K562 (cell line): Measurements from ENCODE around the gene HHLA2. TPM values are rescaled to one million over a fixed set of nuclear protein-coding genes. Genes with fewer than 3 reads are reported as not detected.

Experiments
- ATAC-seq: fragments of 200-7000 bp; cut with Tn5 transposase; 3 replicates; pipeline ENCODE4 v1.9.1; 2020; ENCODE audit warnings: moderate library complexity
- BruUV-seq: library from RNA; stranded (reverse); fragments of 400-500 nt; replicated peaks from 2 replicates; lab custom pipeline; 2021; lab: Mats Ljungman, UMichigan
- CTCF ChIA-PET: fragments of 300-600 bp; formaldehyde crosslinking; extraction: SDS; loops from one replicate; lab custom pipeline; 2021; ENCODE audit warnings: low intra/inter-chr PET ratio; lab: Yijun Ruan, JAX
- POLR2A ChIA-PET: fragments of 300-600, 350-650 bp; sonication (Branson Sonifier 250); formaldehyde crosslinking; extraction: SDS; loops from one replicate; lab custom pipeline; 2021; ENCODE audit warnings: antibody characterized with exemption, inconsistent platforms; lab: Yijun Ruan, JAX
- DNase-seq, 4 experiments: peaks; one replicate each; pipeline versions ENCODE4 v3.0.0 to v3.0.0-alpha.2; 2011 to 2018; ENCODE audit warnings: low spot score in 3 of 4, mixed read lengths in 3 of 4; ENCODE audit errors: extremely low read depth in 1 of 4
- FAIRE-seq: peaks from 2 replicates; lab custom pipeline; 2011; peaks lifted over from hg19 to GRCh38; lab: Jason Lieb, UNC
- H2AFZ ChIP-seq: 2 replicates; pipeline ENCODE4 v1.6.0; 2011; ENCODE audit warnings: low read depth, low read length, control low read depth, inconsistent platforms
- H3K27ac ChIP-seq: fragments of 200-600 bp; 3 replicates; pipeline ENCODE4 v1.8.0; 2011; ENCODE audit warnings: low read depth, mild to moderate bottlenecking, control low read depth, inconsistent platforms, low read length, moderate library complexity, mixed read lengths; ENCODE audit errors: extremely low read depth
- H3K27me3 ChIP-seq, 2 experiments: fragments of 300-600 bp in 1 of 2; 2 replicates in 1 of 2; 3 replicates in 1 of 2; pipeline versions ENCODE4 v1.6.0 to v1.8.0; 2011; ENCODE audit warnings: inconsistent platforms in 2 of 2, low read length in 2 of 2, mild to moderate bottlenecking in 1 of 2, mixed read lengths in 1 of 2, moderate library complexity in 1 of 2; ENCODE audit not compliant: control insufficient read depth in 2 of 2, insufficient read depth in 2 of 2
- H3K36me3 ChIP-seq: fragments of 300-600 bp; 3 replicates; pipeline ENCODE4 v1.8.0; 2011; ENCODE audit warnings: mild to moderate bottlenecking, low read length, inconsistent platforms; ENCODE audit not compliant: control insufficient read depth, insufficient read depth
- H3K4me1 ChIP-seq, 2 experiments: fragments of 200-600 bp in 1 of 2; replicated peaks in 1 of 2; 2 replicates in 1 of 2; 3 replicates in 1 of 2; pipeline versions ENCODE4 v1.5.1 to v1.8.0; 2011; ENCODE audit warnings: inconsistent platforms in 2 of 2, low read length in 2 of 2, mild to moderate bottlenecking in 1 of 2, mixed read lengths in 1 of 2, moderate library complexity in 1 of 2; ENCODE audit not compliant: control insufficient read depth in 2 of 2, insufficient read depth in 2 of 2
- H3K4me2 ChIP-seq: 2 replicates; pipeline ENCODE4 v1.6.1; 2011; ENCODE audit warnings: low read length, control low read depth, inconsistent platforms, mixed read lengths; ENCODE audit not compliant: insufficient read depth
- H3K4me3 ChIP-seq: fragments of 200-600 bp; sonication (generic), shearing (Covaris generic); 2 replicates; pipeline ENCODE4 v1.5.1; 2016; ENCODE audit warnings: control low read depth, inconsistent platforms
- H3K79me2 ChIP-seq: fragments of 200-600 bp; 3 replicates; pipeline ENCODE4 v1.8.0; 2011; ENCODE audit warnings: low read length, inconsistent platforms; ENCODE audit not compliant: control insufficient read depth, insufficient read depth
- H3K9ac ChIP-seq, 2 experiments: 2 replicates each; pipeline versions ENCODE4 v1.6.0 to v1.6.1; 2011; ENCODE audit warnings: low read depth in 2 of 2, low read length in 2 of 2, control low read depth in 1 of 2, inconsistent platforms in 1 of 2, mild to moderate bottlenecking in 1 of 2, mixed read lengths in 1 of 2; ENCODE audit not compliant: insufficient read depth in 1 of 2
- H3K9me1 ChIP-seq: one replicate; pipeline ENCODE4 v1.6.0; 2011; ENCODE audit warnings: inconsistent platforms, mild to moderate bottlenecking, low read length, moderate library complexity; ENCODE audit not compliant: control insufficient read depth, insufficient read depth
- H3K9me3 ChIP-seq: replicated peaks from 2 replicates; pipeline ENCODE4 v1.5.1; 2011; ENCODE audit warnings: low read depth, low read length, inconsistent platforms; ENCODE audit not compliant: control insufficient read depth, insufficient read depth
- H4K20me1 ChIP-seq: replicated peaks from 2 replicates; pipeline ENCODE4 v1.6.1; 2011; ENCODE audit warnings: low read length, inconsistent platforms, mixed read lengths; ENCODE audit not compliant: control insufficient read depth, insufficient read depth
- AFF4 ChIP-seq: sonication (generic); formaldehyde crosslinking; IDR thresholded peaks from 2 replicates; pipeline ENCODE4 v1.8.0; 2023; ENCODE audit warnings: mild to moderate bottlenecking, missing genetic modification reagents
- CREB1 ChIP-seq, 2 experiments: sonication (generic) in 1 of 2; formaldehyde crosslinking in 1 of 2; IDR thresholded peaks; 2 replicates each; pipeline versions ENCODE4 v1.6.1 to v1.8.0; 2012 to 2022; ENCODE audit warnings: inconsistent platforms in 1 of 2, mild to moderate bottlenecking in 1 of 2, missing genetic modification reagents in 1 of 2, moderate library complexity in 1 of 2
- JUND ChIP-seq, 2 experiments: IDR thresholded peaks; 2 replicates in 1 of 2; 3 replicates in 1 of 2; pipeline ENCODE4 v1.6.1; 2011; ENCODE audit warnings: borderline replicate concordance in 2 of 2, low read depth in 2 of 2, low read length in 2 of 2, improper control_type of control experiment in 1 of 2, missing biosample characterization in 1 of 2, missing genetic modification characterization in 1 of 2, missing genetic modification reagents in 1 of 2
- RB1 ChIP-seq: fragments of 450-650 bp; IDR thresholded peaks from 2 replicates; pipeline ENCODE4 v1.6.1; 2017; ENCODE audit warnings: low read depth, mild to moderate bottlenecking
- STAT5A ChIP-seq: IDR thresholded peaks from 2 replicates; pipeline ENCODE4 v1.6.1; 2012; ENCODE audit warnings: low read length, inconsistent platforms, borderline replicate concordance
- ZNF217 ChIP-seq: sonication (generic); formaldehyde crosslinking; IDR thresholded peaks from 2 replicates; pipeline ENCODE4 v1.8.0; 2022; ENCODE audit warnings: mild to moderate bottlenecking, missing genetic modification reagents
- ZNF324 ChIP-seq: fragments of 250-450 bp; sonication (Bioruptor Pico); IDR thresholded peaks from 2 replicates; pipeline ENCODE4 v1.4.0; 2020; ENCODE audit warnings: mild to moderate bottlenecking
- WGBS: fragments of 100-300 bp; shearing (Covaris generic); methylation state at CpG from one replicate; pipeline ENCODE4 v1.1.6; 2016; ENCODE audit warnings: low coverage, mixed read lengths; ENCODE audit not compliant: insufficient coverage; ENCODE audit errors: missing lambda C conversion rate; 5-methylcytosine and 5-hydroxymethylcytosine counted together
- in situ Hi-C: fragments of 300-500 bp; cut with MboI; formaldehyde crosslinking; loops from 4 replicates; pipeline ENCODE4 v1.15.0; 2018; ENCODE audit warnings: inconsistent platforms, mixed read lengths
- intact Hi-C: fragments of 100-400 bp; cut with micrococcal nuclease; formaldehyde crosslinking; loops from 2 replicates; pipeline ENCODE4 v1.14.2; 2022
- polyA plus RNA-seq, 8 experiments: library from polyadenylated mRNA; depleted of rRNA in 4 of 8; stranded (reverse) in 5 of 8; unstranded in 3 of 8; fragments of >200 nt; fragmentation: Nextera tagmentation in 2 of 8; fragmentation: Illumina TruSeq in 1 of 8; extraction: Ambion mirVana in 2 of 8; extraction: Trizol in 1 of 8; gene quantifications; 2 replicates each; pipeline versions ENCODE4 v1.2.1 to v1.2.3, GENCODE V29; 2011 to 2014; ENCODE audit warnings: inconsistent platforms in 1 of 8, missing spikeins in 1 of 8
- total RNA-seq, 7 experiments: library from RNA; depleted of rRNA in 6 of 7; stranded (reverse); fragments of >200 nt in 6 of 7; fragmentation: Illumina TruSeq in 2 of 7; extraction: Trizol in 2 of 7; gene quantifications; 2 replicates each; pipeline versions ENCODE4 v1.2.1 to v1.2.3, GENCODE V29; 2011 to 2021; ENCODE audit warnings: low replicate concordance in 1 of 7

The HHLA2 gene
- total and polyA plus RNA-seq, 9 of the 15 experiments (the other 6 are each of a cell fraction or from before 2014, with no cell fraction given): 0.04 TPM; not detected in 7

GRCh38 chr3:108420926-108421325, 124.6 kb downstream of the HHLA2 start:
- Histone ChIP-seq H3K27me3 (no peaks in the 10 kb centered on the region), H2AFZ (no peak overlapping the region), H3K27ac (no peak overlapping the region), H3K9ac (no peak overlapping the region), H3K4me3 (no peak overlapping the region), H3K4me2 (no peak overlapping the region), H3K9me3 (no peaks in the 10 kb centered on the region), H3K79me2 (no peaks in the 10 kb centered on the region), H3K36me3 (no peaks in the 10 kb centered on the region), H4K20me1 (no peaks in the 10 kb centered on the region), H3K9me1 (no peaks in the 10 kb centered on the region), H3K4me1 (no peaks in the 10 kb centered on the region)
- in situ Hi-C loops: no loop called here
- TF ChIP-seq STAT5A (no peak), AFF4 (CRISPR knock-in tag) (no peak), RB1 (no peak), CREB1 (IDR thresholded peaks at IDR 0.05) (no peak), CREB1 (CRISPR knock-in tag; IDR thresholded peaks at IDR 0.05) (no peak), ZNF324 (no peak), ZNF217 (CRISPR knock-in tag) (no peak), JUND (IDR thresholded peaks at IDR 0.05; ENCODE audit: borderline replicate concordance, low read depth, low read length) (no peak), JUND (tag; IDR thresholded peaks at IDR 0.05; ENCODE audit: borderline replicate concordance, low read depth, low read length) (no peak)
- FAIRE-seq: no peak
- ChIA-PET POLR2A (interaction anchor here (0.7 kb wide), 1 partner anchor 562 kb away, joined by 3 read pairs; no protein-coding TSS in a partner anchor), CTCF (no interaction called here)
- no peak for ATAC-seq
- BruUV-seq: no TSS peak
- whole genome bisulfite sequencing: 0% methylated on average over 1 of the region's 2 CpGs
- DNase-seq: no peak
- intact Hi-C loops: no loop called here

Other genes with a start within 250 kb of the HHLA2 start
- 21.3 and 24.3 TPM in 2 replicates for gene CD47, start 205.5 kb upstream of the HHLA2 start, total RNA-seq (2014; rRNA removed)
- gene CD47, start 205.5 kb upstream of the HHLA2 start, total RNA-seq (2014; rRNA removed; fragmentation: Illumina TruSeq; extraction: Trizol): 54.4 and 64.0 TPM in 2 replicates
- 38.5 and 41.5 TPM in 2 replicates for gene CD47, start 205.5 kb upstream of the HHLA2 start, total RNA-seq (2015; rRNA removed; fragmentation: Illumina TruSeq; extraction: Trizol)
- 36.2 and 36.3 TPM in 2 replicates for gene CD47, start 205.5 kb upstream of the HHLA2 start, total RNA-seq (2021)
- gene CD47, start 205.5 kb upstream of the HHLA2 start, polyA plus RNA-seq (2011; rRNA removed): 27.5 and 62.6 TPM in 2 replicates
- 36.3 and 38.1 TPM in 2 replicates for gene CD47, start 205.5 kb upstream of the HHLA2 start, polyA plus RNA-seq (2014; fragmentation: Illumina TruSeq; extraction: Trizol)
- 10 to 100 TPM; 10.2 to 14.9 TPM for gene CD47, start 205.5 kb upstream of the HHLA2 start, polyA plus RNA-seq (2014; fragmentation: Nextera tagmentation; extraction: Ambion mirVana)
- gene CD47, start 205.5 kb upstream of the HHLA2 start, polyA plus RNA-seq (2014; rRNA removed): 29.8 and 38.7 TPM in 2 replicates
- 9.9 and 18.4 TPM in 2 replicates for gene IFT57, start 74.1 kb upstream of the HHLA2 start, total RNA-seq (2014; rRNA removed)
- 9.0 and 9.7 TPM in 2 replicates for gene IFT57, start 74.1 kb upstream of the HHLA2 start, total RNA-seq (2014; rRNA removed; fragmentation: Illumina TruSeq; extraction: Trizol)
- gene IFT57, start 74.1 kb upstream of the HHLA2 start, total RNA-seq (2015; rRNA removed; fragmentation: Illumina TruSeq; extraction: Trizol): 10.1 and 13.0 TPM in 2 replicates
- gene IFT57, start 74.1 kb upstream of the HHLA2 start, total RNA-seq (2021): 10.9 and 12.9 TPM in 2 replicates
- 15.3 and 20.1 TPM in 2 replicates for gene IFT57, start 74.1 kb upstream of the HHLA2 start, polyA plus RNA-seq (2011; rRNA removed)
- gene IFT57, start 74.1 kb upstream of the HHLA2 start, polyA plus RNA-seq (2014; fragmentation: Illumina TruSeq; extraction: Trizol): 9.7 and 10.6 TPM in 2 replicates
- 1 to 10 TPM; 1.5 to 2.1 TPM for gene IFT57, start 74.1 kb upstream of the HHLA2 start, polyA plus RNA-seq (2014; fragmentation: Nextera tagmentation; extraction: Ambion mirVana)
- 9.6 and 15.1 TPM in 2 replicates for gene IFT57, start 74.1 kb upstream of the HHLA2 start, polyA plus RNA-seq (2014; rRNA removed)
- 0.14 and 0.24 TPM in 2 replicates for gene MYH15, start 214.0 kb downstream of the HHLA2 start, total RNA-seq (2014; rRNA removed)
- 0.22 and 0.25 TPM in 2 replicates for gene MYH15, start 214.0 kb downstream of the HHLA2 start, total RNA-seq (2014; rRNA removed; fragmentation: Illumina TruSeq; extraction: Trizol)
- gene MYH15, start 214.0 kb downstream of the HHLA2 start, total RNA-seq (2015; rRNA removed; fragmentation: Illumina TruSeq; extraction: Trizol): 0.08 and 0.11 TPM in 2 replicates
- 0.07 and 0.29 TPM in 2 replicates for gene MYH15, start 214.0 kb downstream of the HHLA2 start, total RNA-seq (2021)
- gene MYH15, start 214.0 kb downstream of the HHLA2 start, polyA plus RNA-seq (2011; rRNA removed): 0.03 and 0.04 TPM in 2 replicates
- gene MYH15, start 214.0 kb downstream of the HHLA2 start, polyA plus RNA-seq (2014; fragmentation: Illumina TruSeq; extraction: Trizol): 0.12 and 0.17 TPM in 2 replicates
- under 1 TPM; 0.03 to 0.06 TPM for gene MYH15, start 214.0 kb downstream of the HHLA2 start, polyA plus RNA-seq (2014; fragmentation: Nextera tagmentation; extraction: Ambion mirVana)
- gene MYH15, start 214.0 kb downstream of the HHLA2 start, polyA plus RNA-seq (2014; rRNA removed): 0.08 and 0.19 TPM in 2 replicates